Skeletal muscle cell (primary cell): ENCODE measurements around the gene LILRB3.
"Not testable (repeated sequence)": the region's sequence is repeated elsewhere in the genome, so short reads cannot be mapped to it uniquely, and the experiment has no call there.

Source experiments
- DNase-seq: peaks from one replicate; pipeline ENCODE4 v3.0.0-alpha.2; 2010; ENCODE audit warnings: low read depth
- H3K4me3 ChIP-seq: 2 replicates; pipeline ENCODE4 v1.5.1; 2011; ENCODE audit warnings: low read depth, mild to moderate bottlenecking, control low read depth, low read length, moderate library complexity

The LILRB3 gene

GRCh38 chr19:54173951-54174834, 48.6 kb downstream of the LILRB3 start:
- no peak for DNase-seq
- no peak overlapping the region for H3K4me3 ChIP-seq

- H3K4me3 ChIP-seq = no peak overlapping the region
- DNase-seq = no peak
Measured at GRCh38 chr19:54173359-54173699, 49.5 kb downstream of the LILRB3 start.

- no peak within 1 kb of the TSS for H3K4me3 ChIP-seq
- no peak for DNase-seq
Measured at GRCh38 chr19:54172471-54173358, 50.1 kb downstream of the LILRB3 start, which contains the start of gene TMC4. TMC4 (minus strand) TSS chr19:54173160; CDS start chr19:54173117, 43 bp downstream.

DNA sequence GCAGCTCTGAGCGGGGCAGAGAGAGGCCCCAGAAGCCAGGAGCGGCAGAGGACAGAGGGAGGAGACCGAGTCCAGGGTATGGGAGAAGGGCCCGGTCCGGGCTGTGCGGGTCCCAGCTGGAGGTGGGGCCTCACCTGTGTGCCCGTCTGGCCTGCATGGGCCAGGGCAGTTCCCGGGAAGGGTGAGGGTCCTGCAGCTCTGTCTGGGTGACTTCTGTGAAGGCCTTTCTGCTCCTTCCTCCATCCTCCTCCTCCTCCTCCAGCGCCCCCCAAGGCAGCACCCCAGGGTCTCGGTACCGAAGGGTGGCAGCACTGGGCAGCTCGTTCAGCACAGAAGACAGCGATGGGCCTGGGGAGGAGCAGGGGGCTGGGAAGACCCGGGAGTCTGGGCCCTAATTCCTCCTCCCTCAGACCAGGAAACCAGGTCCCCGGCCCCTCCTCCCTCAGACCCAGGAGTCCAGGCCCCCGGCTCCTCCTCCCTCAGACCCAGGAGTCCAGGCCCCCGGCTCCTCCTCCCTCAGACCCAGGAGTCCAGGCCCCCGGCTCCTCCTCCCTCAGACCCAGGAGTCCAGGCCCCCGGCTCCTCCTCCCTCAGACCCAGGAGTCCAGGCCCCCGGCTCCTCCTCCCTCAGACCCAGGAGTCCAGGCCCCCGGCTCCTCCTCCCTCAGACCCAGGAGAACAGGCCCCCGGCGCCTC, 50.9 kb downstream of the LILRB3 start:
- DNase-seq, H3K4me3 ChIP-seq: not testable (repeated sequence)

GRCh38 chr19:54169149-54169740, 53.6 kb downstream of the LILRB3 start:
- no peak for DNase-seq
- no peak overlapping the region for H3K4me3 ChIP-seq

DNA sequence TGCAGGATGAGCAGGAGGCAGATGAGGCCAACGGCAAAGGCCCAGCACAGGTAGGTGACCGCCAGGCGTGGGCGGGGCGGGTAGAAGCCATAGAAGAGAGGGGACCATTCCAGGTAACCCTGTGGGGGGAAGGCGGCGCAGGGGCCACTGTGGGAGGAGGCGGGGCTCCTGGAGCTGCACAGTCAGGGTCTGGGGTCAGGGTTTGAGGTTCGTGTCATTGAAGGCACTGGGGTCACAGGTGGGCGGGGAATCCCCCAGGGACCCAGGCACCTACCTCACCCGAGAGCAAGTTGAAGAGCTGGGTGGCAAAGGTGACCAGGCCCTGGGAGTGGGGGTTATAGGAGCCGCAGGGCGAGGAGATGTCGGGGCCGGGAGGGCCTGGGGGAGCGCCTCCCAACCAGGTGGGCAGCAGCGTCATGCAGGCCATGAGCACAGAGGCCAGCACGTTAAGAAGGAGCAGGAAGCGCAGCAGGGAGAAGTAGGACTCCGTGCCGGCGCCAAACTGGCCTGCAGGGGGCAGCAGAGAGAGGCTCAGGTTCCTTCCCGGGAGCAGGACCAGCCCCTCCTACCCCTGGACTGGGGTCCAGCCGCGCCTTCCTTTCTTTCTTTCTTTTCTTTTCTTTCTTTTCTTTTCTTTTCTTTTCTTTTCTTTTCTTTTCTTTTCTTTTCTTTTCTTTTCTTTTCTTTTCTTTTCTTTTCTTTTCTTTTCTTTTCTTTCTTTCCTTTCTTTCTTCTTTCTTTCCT, 54.5 kb downstream of the LILRB3 start:
- DNase-seq = no peak

More for the DNA sequence above, 54.5 kb downstream of the LILRB3 start:
- H3K4me3 ChIP-seq = no peak overlapping the region
